Ishikawa (cell line): ENCODE measurements around the gene CNNM4.

ENCODE experiments used
- CEBPB ChIP-seq: IDR thresholded peaks from 2 replicates; pipeline ENCODE4 v1.6.1; 2012
- CREB1 ChIP-seq: IDR thresholded peaks from 2 replicates; pipeline ENCODE4 v1.6.1; 2012; ENCODE audit warnings: low read depth
- TCF12 ChIP-seq: IDR thresholded peaks from 2 replicates; pipeline ENCODE4 v1.6.1; 2012; ENCODE audit warnings: low read depth
- YY1 ChIP-seq: IDR thresholded peaks from 2 replicates; pipeline ENCODE4 v1.6.1; 2012; ENCODE audit warnings: low read depth
- TF ChIP-seq, protein P1 (sequence below): IDR thresholded peaks from 2 replicates; pipeline ENCODE4 v1.6.1; 2012
- TF ChIP-seq, protein P2 (sequence below): IDR thresholded peaks from 2 replicates; pipeline ENCODE4 v1.6.1; 2012; ENCODE audit warnings: low read depth, mild to moderate bottlenecking
- TF ChIP-seq, protein P3 (sequence below): IDR thresholded peaks from 2 replicates; pipeline ENCODE4 v1.6.1; 2012

DNA sequence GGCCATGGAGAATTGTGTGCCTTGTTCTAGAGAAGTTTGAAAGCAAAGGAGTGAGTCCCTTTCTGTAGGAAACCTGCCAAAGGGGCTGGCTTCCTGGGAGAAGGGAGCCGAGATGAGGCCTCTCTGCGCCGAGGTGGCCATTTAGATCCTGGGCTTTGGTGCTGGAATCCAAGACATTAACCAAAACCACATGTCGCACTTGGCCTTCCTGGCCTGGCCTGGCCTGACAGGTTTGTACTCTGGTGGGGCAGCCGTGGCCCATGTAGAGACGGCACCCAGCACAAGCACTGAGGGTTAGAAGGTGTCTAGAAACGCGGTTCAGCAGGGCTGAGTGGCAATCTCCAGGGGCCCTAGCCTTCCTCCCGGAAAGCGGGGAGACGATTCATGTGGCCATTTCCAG, 62.5 kb downstream of the CNNM4 start:
- no peak for TF ChIP-seq YY1
- TF ChIP-seq, protein P1, sequence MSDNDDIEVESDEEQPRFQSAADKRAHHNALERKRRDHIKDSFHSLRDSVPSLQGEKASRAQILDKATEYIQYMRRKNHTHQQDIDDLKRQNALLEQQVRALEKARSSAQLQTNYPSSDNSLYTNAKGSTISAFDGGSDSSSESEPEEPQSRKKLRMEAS = no peak
- TF ChIP-seq CREB1 = no peak
- TF ChIP-seq, protein P2, sequence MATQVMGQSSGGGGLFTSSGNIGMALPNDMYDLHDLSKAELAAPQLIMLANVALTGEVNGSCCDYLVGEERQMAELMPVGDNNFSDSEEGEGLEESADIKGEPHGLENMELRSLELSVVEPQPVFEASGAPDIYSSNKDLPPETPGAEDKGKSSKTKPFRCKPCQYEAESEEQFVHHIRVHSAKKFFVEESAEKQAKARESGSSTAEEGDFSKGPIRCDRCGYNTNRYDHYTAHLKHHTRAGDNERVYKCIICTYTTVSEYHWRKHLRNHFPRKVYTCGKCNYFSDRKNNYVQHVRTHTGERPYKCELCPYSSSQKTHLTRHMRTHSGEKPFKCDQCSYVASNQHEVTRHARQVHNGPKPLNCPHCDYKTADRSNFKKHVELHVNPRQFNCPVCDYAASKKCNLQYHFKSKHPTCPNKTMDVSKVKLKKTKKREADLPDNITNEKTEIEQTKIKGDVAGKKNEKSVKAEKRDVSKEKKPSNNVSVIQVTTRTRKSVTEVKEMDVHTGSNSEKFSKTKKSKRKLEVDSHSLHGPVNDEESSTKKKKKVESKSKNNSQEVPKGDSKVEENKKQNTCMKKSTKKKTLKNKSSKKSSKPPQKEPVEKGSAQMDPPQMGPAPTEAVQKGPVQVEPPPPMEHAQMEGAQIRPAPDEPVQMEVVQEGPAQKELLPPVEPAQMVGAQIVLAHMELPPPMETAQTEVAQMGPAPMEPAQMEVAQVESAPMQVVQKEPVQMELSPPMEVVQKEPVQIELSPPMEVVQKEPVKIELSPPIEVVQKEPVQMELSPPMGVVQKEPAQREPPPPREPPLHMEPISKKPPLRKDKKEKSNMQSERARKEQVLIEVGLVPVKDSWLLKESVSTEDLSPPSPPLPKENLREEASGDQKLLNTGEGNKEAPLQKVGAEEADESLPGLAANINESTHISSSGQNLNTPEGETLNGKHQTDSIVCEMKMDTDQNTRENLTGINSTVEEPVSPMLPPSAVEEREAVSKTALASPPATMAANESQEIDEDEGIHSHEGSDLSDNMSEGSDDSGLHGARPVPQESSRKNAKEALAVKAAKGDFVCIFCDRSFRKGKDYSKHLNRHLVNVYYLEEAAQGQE = no peak
- no peak for TF ChIP-seq CEBPB
- TF ChIP-seq, protein P3, sequence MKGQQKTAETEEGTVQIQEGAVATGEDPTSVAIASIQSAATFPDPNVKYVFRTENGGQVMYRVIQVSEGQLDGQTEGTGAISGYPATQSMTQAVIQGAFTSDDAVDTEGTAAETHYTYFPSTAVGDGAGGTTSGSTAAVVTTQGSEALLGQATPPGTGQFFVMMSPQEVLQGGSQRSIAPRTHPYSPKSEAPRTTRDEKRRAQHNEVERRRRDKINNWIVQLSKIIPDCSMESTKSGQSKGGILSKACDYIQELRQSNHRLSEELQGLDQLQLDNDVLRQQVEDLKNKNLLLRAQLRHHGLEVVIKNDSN = no peak
- TF ChIP-seq TCF12 = no peak
